GM12873 (cell line): ENCODE results near the gene MATK.

Experiments used
- CTCF ChIP-seq: IDR thresholded peaks from 2 replicates; pipeline ENCODE4 v1.5.1; 2012; ENCODE audit warnings: low read depth, mild to moderate bottlenecking, moderate library complexity, low read length, control low read depth; ENCODE audit not compliant: insufficient read depth; ENCODE audit errors: missing control alignments

Gene MATK

DNA sequence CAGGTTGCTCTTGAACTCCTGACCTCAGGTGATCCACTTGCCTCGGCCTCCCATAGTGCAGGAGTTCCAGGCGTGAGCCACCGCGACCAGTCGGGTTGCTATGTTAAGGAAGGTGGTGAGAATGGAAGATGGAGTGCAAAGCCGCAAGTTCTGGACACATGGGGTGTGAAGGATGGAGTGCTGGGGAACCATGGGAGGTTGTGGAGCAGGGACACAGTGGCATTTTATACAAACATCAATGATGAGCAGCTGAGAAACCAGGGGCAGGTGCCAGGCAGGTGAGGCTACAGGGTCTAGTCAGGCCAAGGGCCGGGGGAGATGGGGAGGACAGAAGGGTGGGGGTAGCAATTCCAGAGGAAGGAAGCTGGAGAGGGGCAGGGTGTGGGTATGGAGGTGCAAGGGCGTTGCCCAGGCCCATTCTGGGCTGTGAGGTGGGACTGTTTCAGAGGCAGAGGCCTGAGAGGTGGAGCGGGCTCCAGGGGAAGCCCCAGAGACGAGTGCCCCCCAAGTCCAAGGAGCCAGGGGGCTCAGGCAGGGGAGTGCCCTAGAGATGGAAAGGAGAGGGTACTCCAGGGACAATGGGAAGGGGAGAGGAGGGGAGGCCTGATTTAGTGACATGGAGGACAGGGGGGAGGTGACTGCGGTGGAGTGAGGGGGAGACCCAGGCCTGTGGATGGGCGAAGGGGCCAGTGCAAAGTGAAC lies 12.2 kb downstream of the MATK start:
- TF ChIP-seq CTCF, result no peak

GRCh38 chr19:3771906-3772455 lies 14.2 kb downstream of the MATK start, which contains the start of gene RAX2:
Gene RAX2 (minus strand): TSS chr19:3772228. CDS start chr19:3771742, 486 bp downstream.
- no peak for TF ChIP-seq CTCF

- no peak for TF ChIP-seq CTCF
Observed at GRCh38 chr19:3771000-3771905, 14.9 kb downstream of the MATK start.

- TF ChIP-seq CTCF, result no peak
Observed at GRCh38 chr19:3770136-3770999, 15.8 kb downstream of the MATK start.

- TF ChIP-seq CTCF, result no peak
Observed at GRCh38 chr19:3769494-3769893, 16.7 kb downstream of the MATK start.

- no peak for TF ChIP-seq CTCF
Observed at GRCh38 chr19:3768748-3769099, 17.5 kb downstream of the MATK start.
